ENCODE data around the gene GPR33. TPM values are rescaled to one million over a fixed set of nuclear protein-coding genes. Genes with fewer than 3 reads are reported as not detected.

GPR33 gene, protein sequence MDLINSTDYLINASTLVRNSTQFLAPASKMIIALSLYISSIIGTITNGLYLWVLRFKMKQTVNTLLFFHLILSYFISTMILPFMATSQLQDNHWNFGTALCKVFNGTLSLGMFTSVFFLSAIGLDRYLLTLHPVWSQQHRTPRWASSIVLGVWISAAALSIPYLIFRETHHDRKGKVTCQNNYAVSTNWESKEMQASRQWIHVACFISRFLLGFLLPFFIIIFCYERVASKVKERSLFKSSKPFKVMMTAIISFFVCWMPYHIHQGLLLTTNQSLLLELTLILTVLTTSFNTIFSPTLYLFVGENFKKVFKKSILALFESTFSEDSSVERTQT
- not detected for total RNA-seq

GRCh38 chr14:31487886-31488285 lies at the start of gene GPR33:
GPR33 (minus strand) TSS chr14:31488039; CDS start chr14:31483965, 4,074 bp downstream.
- peak in 1 of 3 donors; percentile 12 for DNase-seq (ENCODE audit: low read depth in 2 of 3, low spot score in 2 of 3)

GRCh38 chr14:31536201-31536960 lies 48.5 kb upstream of the GPR33 start:
- DNase-seq (ENCODE audit: low read depth in 2 of 3, low spot score in 2 of 3): no peak

- DNase-seq (ENCODE audit: low read depth in 2 of 3, low spot score in 2 of 3): no peak
Measured at GRCh38 chr14:31530136-31530535, 42.3 kb upstream of the GPR33 start.

GRCh38 chr14:31529053-31529452 lies 41.2 kb upstream of the GPR33 start:
- DNase-seq (ENCODE audit: low read depth in 2 of 3, low spot score in 2 of 3): no peak

DNA sequence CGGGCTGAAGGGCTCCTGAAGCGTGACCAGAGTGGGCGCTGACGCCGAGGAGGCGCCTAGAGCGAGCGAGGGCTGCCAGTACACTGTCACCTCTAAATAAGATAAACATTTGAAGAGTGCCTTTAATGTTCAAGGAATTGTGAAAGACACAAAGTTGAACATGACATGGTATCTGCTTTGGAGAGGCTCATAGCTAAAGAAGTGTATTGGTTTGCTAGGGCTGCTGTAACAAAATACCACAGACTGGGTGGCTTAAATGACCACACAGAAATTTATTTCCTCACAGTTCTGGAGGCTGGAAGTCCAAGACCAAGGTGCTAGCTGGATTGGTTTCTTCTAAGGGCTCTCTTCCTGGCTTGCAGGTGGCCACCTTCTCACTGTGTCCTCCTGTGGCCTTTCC lies 39.7 kb upstream of the GPR33 start:
- DNase-seq (ENCODE audit: low read depth in 2 of 3, low spot score in 2 of 3): no peak

DNA sequence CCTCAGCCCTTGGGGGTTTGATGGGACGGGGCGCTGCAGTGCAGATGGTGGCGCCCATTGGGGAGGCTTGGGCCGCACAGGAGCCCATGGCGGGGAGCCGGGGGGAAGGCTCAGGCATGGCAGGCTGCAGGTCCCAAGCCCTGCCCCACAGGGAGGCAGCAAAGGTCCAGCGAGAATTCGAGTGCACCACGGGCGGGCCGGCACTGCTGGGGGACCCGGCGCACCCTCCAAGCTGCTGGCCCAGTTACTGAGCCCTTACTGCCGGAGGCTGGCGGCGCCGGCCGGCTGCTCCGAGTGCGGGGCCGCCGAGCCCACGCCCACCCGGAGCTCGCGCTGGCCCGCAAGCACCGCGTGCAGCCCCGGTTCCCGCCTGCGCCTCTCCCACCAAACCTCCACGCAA lies 39.2 kb upstream of the GPR33 start:
- DNase-seq (ENCODE audit: low read depth in 2 of 3, low spot score in 2 of 3): no peak

DNA sequence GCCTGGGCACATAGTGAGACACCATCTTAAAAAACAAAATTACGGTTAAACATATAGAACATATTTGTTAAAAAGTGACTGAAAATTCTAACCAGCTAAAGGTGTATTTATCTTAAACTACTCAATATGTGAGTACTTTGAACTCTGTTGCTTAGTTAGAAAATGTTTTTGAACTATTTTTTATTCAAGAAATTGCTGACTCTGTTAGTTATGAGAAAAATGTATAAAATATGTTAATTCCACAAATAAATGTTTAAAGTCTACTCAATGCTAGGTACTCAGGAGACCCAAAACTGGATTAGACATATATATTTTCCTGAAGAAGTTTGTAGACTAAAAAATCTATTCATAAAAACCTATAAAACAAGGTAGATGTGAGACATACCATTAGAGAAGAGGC lies 23.0 kb upstream of the GPR33 start:
- DNase-seq (ENCODE audit: low read depth in 2 of 3, low spot score in 2 of 3): no peak

GRCh38 chr14:31510222-31510621 lies 22.4 kb upstream of the GPR33 start:
- DNase-seq (ENCODE audit: low read depth in 2 of 3, low spot score in 2 of 3): peak in 1 of 3 donors; percentile 42

GRCh38 chr14:31508135-31508534 lies 20.3 kb upstream of the GPR33 start:
- DNase-seq (ENCODE audit: low read depth in 2 of 3, low spot score in 2 of 3): no peak

DNA sequence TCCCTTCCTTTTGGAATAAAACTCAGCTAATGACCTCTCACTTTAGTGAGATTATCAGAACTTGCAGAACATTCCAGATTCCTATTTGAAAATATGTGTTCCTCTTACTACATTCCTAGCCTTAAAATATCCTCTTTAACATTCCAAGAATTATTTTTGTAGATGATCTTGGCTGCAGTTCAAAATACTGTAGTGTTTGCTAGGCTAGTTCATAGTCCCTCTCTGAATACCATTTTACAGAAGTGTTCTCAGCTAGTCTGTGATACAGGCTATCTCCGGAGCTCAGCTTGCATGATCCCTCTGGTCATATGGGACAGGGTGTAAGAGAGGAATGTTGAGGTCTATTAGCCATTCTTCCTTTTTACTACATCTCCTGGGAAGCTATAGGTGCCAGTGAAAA lies 17.6 kb upstream of the GPR33 start:
- DNase-seq (ENCODE audit: low read depth in 2 of 3, low spot score in 2 of 3): no peak

- DNase-seq (ENCODE audit: low read depth in 2 of 3, low spot score in 2 of 3): no peak
Measured at GRCh38 chr14:31501870-31502269, 14.0 kb upstream of the GPR33 start.

GRCh38 chr14:31492759-31493498 lies 5.1 kb upstream of the GPR33 start:
- DNase-seq (ENCODE audit: low read depth in 2 of 3, low spot score in 2 of 3): no peak

DNA sequence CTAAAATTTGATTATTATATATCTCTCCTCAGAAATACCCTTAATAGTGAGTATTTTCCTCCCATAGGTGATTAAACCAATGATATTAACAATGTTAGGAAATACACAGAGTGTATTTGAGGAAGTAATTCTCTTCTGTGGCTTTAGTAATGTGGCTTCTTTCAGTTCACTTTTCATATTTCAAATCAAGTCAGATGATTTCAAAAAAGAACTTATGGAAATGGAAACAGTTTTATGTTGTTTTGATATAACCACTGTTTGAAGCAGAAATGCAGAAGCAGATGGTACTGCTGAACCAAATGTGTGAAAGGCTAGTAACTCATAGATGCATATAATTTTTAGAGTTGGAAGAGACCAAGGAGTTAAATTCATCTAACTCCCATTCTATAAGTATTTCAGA lies 1.9 kb upstream of the GPR33 start:
- DNase-seq (ENCODE audit: low read depth in 2 of 3, low spot score in 2 of 3): peak in 1 of 3 donors; percentile 52

DNA sequence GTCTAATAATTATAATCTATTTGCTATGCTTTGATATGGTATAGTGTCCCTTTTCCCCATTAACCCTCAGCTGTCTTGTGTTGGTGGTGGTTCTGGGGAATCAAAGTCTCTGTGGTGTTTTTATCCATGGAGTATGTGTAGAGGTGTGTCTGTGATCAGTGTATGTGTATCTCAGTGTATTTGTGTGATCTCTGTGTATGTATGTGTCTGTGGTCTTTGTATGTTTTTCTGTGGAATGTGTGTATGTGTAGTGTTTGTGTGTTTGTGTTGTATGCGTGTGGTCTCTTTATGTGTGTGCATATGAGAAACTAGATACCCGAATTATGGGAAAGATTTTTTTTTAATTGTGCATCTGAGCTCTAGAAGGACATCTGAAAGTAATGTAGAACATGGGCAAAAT lies 1.1 kb downstream of the GPR33 start:
- DNase-seq (ENCODE audit: low read depth in 2 of 3, low spot score in 2 of 3): no peak

- peak in 1 of 3 donors; percentile 14 for DNase-seq (ENCODE audit: low read depth in 2 of 3, low spot score in 2 of 3)
Measured at GRCh38 chr14:31484754-31485153, 3.1 kb downstream of the GPR33 start.

DNA sequence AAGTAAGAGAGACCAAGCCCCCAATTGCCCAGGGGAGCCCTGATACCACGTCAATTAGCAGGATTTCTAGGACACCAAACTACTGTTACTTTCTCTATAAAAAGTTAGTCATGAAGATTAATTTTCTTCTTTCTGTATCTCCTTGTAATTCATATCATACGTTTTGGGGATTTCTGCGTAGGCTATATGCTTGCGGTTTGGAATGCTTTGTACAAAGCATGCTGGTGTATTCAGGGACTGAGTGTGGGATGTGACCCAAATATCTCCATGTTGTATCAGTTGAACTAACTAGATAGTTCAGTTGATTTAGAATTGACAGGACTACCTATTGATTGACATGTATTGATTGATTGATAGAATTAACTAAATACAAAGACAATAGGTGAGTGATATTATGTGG lies 7.7 kb downstream of the GPR33 start:
- DNase-seq (ENCODE audit: low read depth in 2 of 3, low spot score in 2 of 3): no peak

GRCh38 chr14:31479027-31479426 lies 8.8 kb downstream of the GPR33 start:
- no peak for DNase-seq (ENCODE audit: low read depth in 2 of 3, low spot score in 2 of 3)

DNA sequence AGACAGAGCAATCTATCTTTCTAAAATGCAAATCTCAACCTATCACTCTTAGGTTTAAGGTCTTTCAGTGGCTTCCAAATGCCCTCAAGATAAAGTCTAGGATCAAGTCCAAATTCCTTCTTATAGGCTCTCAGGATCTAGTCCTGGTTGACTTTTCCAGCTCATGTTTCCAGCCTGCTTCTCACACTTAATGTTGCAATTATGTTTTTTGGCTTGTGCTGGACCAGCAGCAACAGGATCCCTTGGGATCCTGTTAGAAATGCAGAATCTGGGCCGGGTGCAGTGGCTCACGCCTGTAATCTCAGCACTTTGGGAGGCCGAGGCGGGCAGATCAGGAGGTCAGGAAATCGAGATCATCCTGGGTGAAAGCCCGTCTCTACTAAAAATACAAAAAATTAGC lies 10.6 kb downstream of the GPR33 start:
- no peak for DNase-seq (ENCODE audit: low read depth in 2 of 3, low spot score in 2 of 3)

DNA sequence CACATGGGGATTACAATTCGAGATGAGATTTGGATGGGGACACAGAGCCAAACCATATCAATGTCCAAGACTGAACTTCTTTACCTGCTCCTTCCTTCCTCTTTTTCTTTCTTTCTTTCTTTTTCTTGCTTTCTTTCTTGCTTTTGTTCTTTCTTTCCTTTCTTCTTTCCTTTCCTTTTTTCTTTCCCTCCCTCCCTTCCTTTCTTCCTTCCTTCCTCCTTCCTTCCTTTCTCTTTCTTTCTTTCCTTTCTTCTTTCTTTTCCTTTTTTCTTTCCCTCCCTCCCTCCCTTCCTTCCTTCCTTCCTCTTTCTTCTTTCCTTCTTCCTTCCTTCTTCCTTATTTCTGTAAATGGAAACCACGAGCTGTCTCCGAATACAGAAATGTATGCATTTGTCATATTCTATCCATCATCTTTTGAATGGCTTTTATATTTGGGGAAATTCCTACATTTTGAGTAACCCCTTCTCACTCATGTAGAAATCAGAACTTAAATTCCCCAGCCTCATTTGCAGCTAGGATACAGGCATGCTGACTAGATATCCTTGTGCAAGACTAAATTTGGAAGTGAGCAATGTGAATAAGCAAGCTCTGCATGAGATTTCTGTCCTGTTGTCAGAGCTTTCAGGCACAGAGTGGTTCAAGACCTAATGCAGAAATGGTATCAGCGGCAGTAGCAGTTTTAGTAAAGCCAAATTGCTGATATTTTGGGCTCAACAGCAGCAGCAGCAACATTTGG lies 11.5 kb downstream of the GPR33 start:
- DNase-seq (ENCODE audit: low read depth in 2 of 3, low spot score in 2 of 3): no peak

DNA sequence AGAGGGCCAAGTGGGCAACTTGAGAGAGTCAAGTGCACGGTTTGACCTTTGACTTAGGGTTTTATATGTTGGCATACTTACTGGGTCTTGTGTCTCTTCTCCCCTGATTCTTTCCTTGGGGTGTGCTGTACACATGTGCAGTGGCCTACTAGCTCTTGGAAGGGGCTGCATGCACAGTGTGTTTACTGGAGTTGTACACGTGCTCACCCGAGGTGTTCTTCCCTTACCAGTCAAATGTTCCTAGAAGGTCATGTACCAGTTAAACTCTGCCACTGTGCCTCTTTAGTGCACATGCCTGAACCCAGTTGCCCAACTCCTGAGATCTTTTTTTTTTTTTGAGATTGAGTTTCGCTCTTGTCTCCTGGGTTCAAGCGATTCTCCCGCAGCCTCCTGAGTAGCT lies 21.3 kb downstream of the GPR33 start:
- no peak for DNase-seq (ENCODE audit: low read depth in 2 of 3, low spot score in 2 of 3)

DNA sequence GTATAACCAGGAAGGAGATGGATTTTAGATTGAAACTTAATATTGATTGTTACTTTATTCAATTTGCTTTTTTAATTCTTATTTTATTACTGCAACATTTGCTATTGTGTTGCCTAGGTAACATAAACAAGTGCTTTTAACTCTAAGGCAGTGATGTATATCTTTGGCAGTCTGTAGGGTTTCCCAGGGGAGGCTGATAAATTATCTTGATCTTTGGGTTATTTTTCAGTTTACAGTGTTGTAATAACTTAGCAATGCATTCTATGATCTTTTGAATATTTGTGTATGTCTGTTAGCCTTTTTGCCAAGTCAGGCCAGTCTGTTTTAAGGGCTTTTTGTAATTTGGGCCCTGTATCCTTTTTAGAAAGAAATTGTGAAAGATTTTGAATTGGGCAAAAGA lies 22.7 kb downstream of the GPR33 start:
- no peak for DNase-seq (ENCODE audit: low read depth in 2 of 3, low spot score in 2 of 3)
